ENCODE measurements around the gene ARFRP1. TPM values are rescaled to one million over a fixed set of nuclear protein-coding genes. Genes with fewer than 3 reads are reported as not detected.
"Not testable (repeated sequence)": the region's sequence is repeated elsewhere in the genome, so short reads cannot be mapped to it uniquely, and the experiment has no call there.

ARFRP1 gene
- total RNA-seq, 2 donors from 2014 or later: 36.1 to 53.4 TPM

DNA sequence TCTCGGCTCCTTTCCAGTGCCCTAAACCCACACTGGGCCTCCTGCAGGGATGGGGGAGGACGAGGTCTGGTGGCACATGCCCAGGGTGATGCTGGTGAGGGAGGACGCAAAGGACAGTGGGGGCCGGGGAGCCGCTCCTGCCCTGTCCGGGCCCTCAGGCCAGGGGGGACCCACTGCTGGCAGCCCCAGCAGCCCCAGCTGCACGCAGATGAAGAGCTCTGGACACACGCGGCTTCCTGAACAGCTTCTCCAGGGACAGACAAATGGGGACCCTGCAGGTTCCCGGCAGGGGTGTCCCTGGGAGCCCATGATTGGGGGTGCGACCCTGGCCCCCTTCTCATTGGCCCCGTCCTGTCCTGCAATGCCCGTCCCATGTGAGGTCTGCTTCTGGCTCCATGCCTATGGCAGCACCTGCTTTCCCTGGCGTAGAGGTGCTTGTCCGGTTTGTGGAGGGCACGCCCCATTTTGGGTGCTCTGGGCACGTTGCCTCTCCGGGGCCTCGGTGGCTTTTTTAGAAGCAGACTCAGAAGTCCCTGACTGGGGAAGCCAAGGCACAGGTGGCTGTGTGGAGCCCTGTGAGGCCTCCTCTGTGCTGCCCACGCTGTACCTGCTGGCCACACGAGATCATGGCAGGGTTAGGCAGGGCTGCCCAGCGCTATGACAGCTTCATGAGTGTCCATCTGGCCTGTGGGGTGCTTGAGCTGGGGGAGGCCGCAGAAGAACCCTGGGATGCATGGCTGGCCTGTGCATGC, 26.7 kb downstream of the ARFRP1 start:
- H3K9me3 Mint-ChIP-seq: no peaks in the 10 kb centered on the region
- DNase-seq (ENCODE audit: low spot score in 2 of 2) (no peak), ATAC-seq (no peak)
- H3K27ac Mint-ChIP-seq: no peak overlapping the region
- H3K36me3 Mint-ChIP-seq: peaks cover 0 to 12% of the 10 kb centered on the region in 2 donors

GRCh38 chr20:63680427-63680826, 27.3 kb downstream of the ARFRP1 start:
- peaks cover 0 to 16% of the 10 kb centered on the region in 2 donors for H3K36me3 Mint-ChIP-seq
- H3K9me3 Mint-ChIP-seq: no peaks in the 10 kb centered on the region

DNA sequence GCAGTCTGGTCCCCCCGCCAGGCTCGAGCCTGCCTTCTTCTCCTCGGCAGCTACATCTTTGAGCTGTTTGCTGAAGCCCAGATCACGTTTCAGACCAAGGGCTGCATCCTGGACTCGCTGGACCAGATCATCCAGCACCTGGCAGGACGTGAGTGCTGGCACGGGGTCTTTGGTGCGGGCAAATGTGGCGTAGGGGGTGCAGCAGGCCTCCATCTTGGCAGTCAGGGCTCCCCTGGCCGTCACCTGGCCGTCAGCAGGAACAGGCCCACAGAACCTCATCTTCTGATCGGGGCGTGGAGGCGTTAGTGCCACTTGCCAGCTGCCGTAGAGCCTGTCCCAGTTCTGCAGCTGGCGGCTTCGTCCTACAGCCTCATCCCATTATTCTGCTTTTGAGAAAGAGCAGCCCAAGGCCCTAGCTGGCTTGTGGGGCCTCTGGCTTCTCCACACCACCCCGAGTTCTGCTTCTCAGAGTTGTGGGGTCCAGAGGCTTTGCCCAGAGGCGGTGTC, 27.9 kb downstream of the ARFRP1 start:
- no peaks in the 10 kb centered on the region for H3K9me3 Mint-ChIP-seq
- no peak for DNase-seq (ENCODE audit: low spot score in 2 of 2)
- H3K36me3 Mint-ChIP-seq: peaks cover 0 to 16% of the 10 kb centered on the region in 2 donors
- H3K27ac Mint-ChIP-seq: no peak overlapping the region
- ATAC-seq: no peak

More at GRCh38 chr20:63680427-63680826, 27.3 kb downstream of the ARFRP1 start:
- no peak for DNase-seq (ENCODE audit: low spot score in 2 of 2)
- H3K27ac Mint-ChIP-seq: no peak overlapping the region
- ATAC-seq: no peak

DNA sequence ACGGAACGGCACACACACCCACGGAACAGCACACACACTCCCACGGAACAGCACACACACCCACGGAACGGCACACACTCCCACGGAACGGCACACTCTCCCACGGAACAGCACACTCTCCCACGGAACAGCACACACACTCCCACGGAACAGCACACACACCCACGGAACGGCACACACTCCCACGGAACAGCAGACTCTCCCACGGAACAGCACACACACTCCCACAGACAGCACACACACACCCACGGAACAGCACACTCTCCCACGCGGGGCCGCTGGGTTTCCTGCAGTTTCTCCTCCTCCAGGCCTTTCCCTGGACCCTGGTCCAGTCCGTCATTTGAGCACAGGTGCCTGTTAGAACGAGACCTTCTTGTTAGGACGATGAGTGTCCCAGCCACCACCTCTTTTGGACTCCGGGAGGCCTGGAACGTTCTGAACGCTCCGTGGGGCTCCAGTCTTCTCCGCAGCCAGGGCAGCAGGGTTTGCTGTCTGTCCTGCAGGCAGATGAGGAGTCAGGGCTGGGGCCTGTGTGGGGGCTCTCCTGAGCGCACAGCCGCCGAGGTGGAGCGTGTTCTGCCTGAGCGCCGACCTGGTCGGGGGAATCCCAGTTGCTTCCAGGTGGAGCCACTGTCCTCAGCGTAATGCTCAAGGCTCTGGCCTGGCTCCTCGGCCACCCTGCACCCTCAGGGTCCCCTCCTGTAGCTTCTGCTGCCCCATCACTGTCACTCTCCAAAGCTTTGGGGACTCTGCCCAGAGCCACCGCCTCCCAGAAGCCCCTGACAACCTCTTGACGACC, 28.9 kb downstream of the ARFRP1 start:
- H3K9me3 Mint-ChIP-seq: no peaks in the 10 kb centered on the region
- H3K36me3 Mint-ChIP-seq: peaks cover 0 to 16% of the 10 kb centered on the region in 2 donors
- ATAC-seq: no peak
- H3K27ac Mint-ChIP-seq: no peak overlapping the region
- DNase-seq (ENCODE audit: low spot score in 2 of 2): no peak

DNA sequence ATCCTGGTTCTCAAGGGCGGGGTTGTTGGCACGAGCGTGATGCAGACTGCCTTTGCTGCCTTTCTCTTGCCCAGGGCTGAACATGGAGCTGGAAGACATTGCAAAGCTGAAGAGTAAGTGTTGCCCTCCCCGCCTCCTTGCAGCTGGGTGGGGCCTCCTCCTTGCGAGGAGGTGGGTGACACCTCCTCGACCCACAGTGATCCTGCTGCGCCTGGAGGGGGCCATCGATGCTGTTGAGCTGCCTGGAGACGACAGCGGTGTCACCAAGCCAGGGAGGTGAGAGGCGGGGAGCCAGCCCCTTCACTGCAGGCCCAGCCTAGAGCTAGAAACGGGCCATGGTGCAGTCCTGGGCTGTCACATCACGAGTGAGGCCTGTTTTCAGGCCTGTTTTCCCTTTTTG, 29.7 kb downstream of the ARFRP1 start:
- Mint-ChIP-seq H3K36me3 (peaks cover 0 to 16% of the 10 kb centered on the region in 2 donors), H3K27ac (no peak overlapping the region), H3K9me3 (no peaks in the 10 kb centered on the region)
- ATAC-seq (no peak), DNase-seq (ENCODE audit: low spot score in 2 of 2) (no peak)

GRCh38 chr20:63675681-63676368, 32.0 kb downstream of the ARFRP1 start:
- Mint-ChIP-seq H3K27ac (no peak overlapping the region), H3K36me3 (peaks cover 0 to 16% of the 10 kb centered on the region in 2 donors), H3K9me3 (no peaks in the 10 kb centered on the region)
- DNase-seq (ENCODE audit: low spot score in 2 of 2) (no peak), ATAC-seq (no peak)

GRCh38 chr20:63673951-63674350, 33.8 kb downstream of the ARFRP1 start:
- ATAC-seq: no peak
- no peak overlapping the region for H3K27ac Mint-ChIP-seq
- peaks cover 0 to 16% of the 10 kb centered on the region in 2 donors for H3K36me3 Mint-ChIP-seq
- no peak for DNase-seq (ENCODE audit: low spot score in 2 of 2)
- H3K9me3 Mint-ChIP-seq: no peaks in the 10 kb centered on the region

DNA sequence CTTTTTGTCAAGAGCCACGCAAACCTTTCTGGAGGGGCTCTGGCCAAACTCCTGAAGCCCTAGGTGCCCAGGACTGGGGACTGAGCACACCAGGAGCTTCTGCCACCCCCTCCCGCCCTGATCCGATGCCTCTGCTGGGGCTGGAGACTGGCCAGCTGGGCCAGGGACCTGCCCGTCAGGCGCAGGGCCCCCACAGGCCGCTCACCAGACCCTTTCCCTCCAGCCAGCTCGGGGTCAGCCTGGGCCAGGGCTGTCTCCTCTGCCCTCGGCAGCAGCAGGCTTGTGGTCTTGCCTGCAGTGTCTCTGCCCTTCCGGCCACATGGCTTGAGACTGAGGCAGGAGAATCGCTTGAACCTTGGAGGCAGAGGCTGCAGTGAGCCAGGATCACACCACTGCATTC, 35.1 kb downstream of the ARFRP1 start:
- Mint-ChIP-seq H3K9me3 (no peaks in the 10 kb centered on the region), H3K27ac (no peak overlapping the region), H3K36me3 (peaks cover 0 to 15% of the 10 kb centered on the region in 2 donors)
- DNase-seq (ENCODE audit: low spot score in 2 of 2) (no peak), ATAC-seq (no peak)

GRCh38 chr20:63671695-63672094, 36.1 kb downstream of the ARFRP1 start:
- not testable (repeated sequence) for DNase-seq (ENCODE audit: low spot score in 2 of 2); H3K27ac Mint-ChIP-seq; H3K9me3 Mint-ChIP-seq; ATAC-seq
- H3K36me3 Mint-ChIP-seq: peaks cover 0 to 15% of the 10 kb centered on the region in 2 donors

- H3K36me3 Mint-ChIP-seq: peaks cover 0 to 6% of the 10 kb centered on the region in 2 donors
- DNase-seq (ENCODE audit: low spot score in 2 of 2) (no peak), ATAC-seq (no peak)
- no peak overlapping the region for H3K27ac Mint-ChIP-seq
- H3K9me3 Mint-ChIP-seq: no peaks in the 10 kb centered on the region
Measured at GRCh38 chr20:63668351-63668750, 39.4 kb downstream of the ARFRP1 start.

DNA sequence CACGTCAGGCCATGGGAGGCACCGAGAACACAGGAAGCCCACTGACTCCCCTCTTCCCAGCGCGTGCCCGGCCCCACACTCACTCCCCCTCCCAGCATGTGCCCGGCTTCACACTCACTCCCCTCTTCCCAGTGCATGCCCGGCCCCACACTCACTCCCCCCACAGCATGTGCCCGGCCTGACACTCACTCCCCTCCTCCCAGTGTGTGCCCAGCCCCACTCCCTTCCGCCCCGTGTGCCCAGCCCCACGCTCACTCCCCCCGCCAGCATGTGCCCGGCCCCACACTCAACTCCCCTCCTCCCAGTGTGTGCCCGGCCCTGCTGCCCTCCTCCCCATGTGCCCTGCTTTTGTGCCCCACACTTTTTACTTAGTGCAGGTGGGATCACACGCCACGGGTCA, 39.9 kb downstream of the ARFRP1 start:
- no peak overlapping the region for H3K27ac Mint-ChIP-seq
- ATAC-seq: no peak
- H3K36me3 Mint-ChIP-seq: peaks cover 0 to 6% of the 10 kb centered on the region in 2 donors
- no peaks in the 10 kb centered on the region for H3K9me3 Mint-ChIP-seq
- no peak for DNase-seq (ENCODE audit: low spot score in 2 of 2)

- Mint-ChIP-seq H3K36me3 (peaks cover 0 to 6% of the 10 kb centered on the region in 2 donors), H3K9me3 (no peaks in the 10 kb centered on the region), H3K27ac (no peak overlapping the region)
- ATAC-seq (no peak), DNase-seq (ENCODE audit: low spot score in 2 of 2) (no peak)
Measured at GRCh38 chr20:63665708-63666107, 42.1 kb downstream of the ARFRP1 start.

GRCh38 chr20:63664861-63665594, 42.7 kb downstream of the ARFRP1 start:
- H3K27ac Mint-ChIP-seq: peak overlapping the region in 1 of 2 donors; percentile 50
- ATAC-seq (no peak), DNase-seq (ENCODE audit: low spot score in 2 of 2) (no peak)
- H3K9me3 Mint-ChIP-seq: no peaks in the 10 kb centered on the region
- peaks cover 0 to 6% of the 10 kb centered on the region in 2 donors for H3K36me3 Mint-ChIP-seq

DNA sequence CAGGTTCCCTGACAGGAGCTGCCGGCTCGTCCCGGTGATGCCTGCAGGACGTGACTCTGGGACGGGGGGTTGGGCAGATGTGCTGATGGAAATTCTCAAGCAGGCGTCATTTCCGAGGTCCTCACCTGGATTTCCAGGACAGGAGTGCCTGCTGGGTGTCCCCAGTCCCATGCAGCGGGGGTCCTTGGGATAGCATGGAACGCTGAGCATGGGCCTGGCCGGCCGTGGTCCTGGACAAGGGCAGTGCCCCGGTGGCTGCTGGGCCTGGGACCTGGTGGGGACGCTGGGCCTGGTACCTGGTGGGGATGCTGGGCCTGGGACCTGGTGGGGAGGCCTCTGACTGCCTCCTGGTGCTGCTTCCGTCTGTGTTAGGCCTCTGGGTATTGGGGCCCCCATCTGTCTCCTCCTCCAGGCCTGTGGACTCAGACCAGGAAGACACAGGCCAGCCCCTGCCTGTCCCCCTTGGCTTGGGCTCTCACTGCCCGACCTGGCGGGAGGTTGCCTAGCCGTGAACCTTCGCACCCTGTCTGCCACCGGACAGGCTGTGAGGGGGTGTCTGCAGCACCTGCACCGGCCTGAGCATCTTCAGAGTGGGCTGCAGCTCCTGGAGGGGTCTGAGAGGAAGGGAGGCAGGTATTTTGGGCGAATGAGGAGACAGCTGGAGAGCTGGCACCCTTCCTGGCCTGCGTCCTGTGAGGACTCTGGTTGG, 43.5 kb downstream of the ARFRP1 start:
- Mint-ChIP-seq H3K27ac (no peak overlapping the region), H3K9me3 (no peaks in the 10 kb centered on the region), H3K36me3 (peaks cover 3 to 6% of the 10 kb centered on the region in 2 donors)
- no peak for ATAC-seq
- no peak for DNase-seq (ENCODE audit: low spot score in 2 of 2)

DNA sequence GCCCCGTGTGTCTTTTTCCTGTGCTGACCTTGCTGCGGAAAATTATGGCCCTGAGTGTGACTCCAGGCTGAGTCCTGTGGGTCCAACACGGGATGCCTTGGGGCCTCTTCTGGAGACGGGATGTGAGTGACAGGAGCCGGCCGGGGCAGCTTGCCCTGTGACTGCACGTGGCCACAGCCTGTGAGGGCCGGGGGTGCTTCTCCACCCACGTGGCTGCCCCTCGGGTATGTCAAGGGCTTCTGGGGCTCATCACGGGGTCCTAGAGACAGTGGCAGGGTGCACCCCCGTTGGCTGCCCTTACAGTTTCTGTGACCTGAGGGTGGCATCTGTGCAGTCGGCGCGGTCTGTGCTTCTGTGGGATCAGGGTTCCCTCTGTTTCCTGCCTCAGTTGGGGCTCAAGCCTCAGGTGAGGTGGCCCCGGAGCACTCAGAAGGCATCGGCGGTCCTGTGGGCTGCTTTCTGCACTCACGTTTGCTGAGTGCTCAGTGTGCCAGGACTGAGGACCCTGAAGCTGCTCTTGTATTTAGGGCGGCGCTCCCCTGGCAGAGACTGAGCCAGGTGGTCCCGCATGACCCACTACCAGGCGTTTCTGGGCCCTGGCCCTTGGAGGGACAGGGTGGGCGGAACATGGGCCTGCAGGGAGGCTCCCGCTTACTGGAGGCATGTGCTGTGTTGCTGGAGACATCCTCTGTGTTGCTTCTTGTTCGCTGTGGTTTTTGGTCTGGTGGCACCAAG, 44.3 kb downstream of the ARFRP1 start:
- Mint-ChIP-seq H3K27ac (no peak overlapping the region), H3K9me3 (no peaks in the 10 kb centered on the region), H3K36me3 (peaks cover 9 to 11% of the 10 kb centered on the region in 2 donors)
- ATAC-seq (no peak), DNase-seq (ENCODE audit: low spot score in 2 of 2) (no peak)

Measured in activated naive CD4-positive, alpha-beta T cell treated with anti-CD3 and anti-CD28 coated beads, Interleukin-2, amount 50 U/mL, for 72 hours (primary cell).